SK-N-SH (cell line): ENCODE results near the gene ATOSB. TPM values are rescaled to one million over a fixed set of nuclear protein-coding genes. Genes with fewer than 3 reads are reported as not detected.

ENCODE experiments used
- CTCF ChIA-PET: fragments of 300-600, 350-600 bp; formaldehyde crosslinking; extraction: SDS; loops from one replicate; lab custom pipeline; 2021; lab: Yijun Ruan, JAX
- POLR2A ChIA-PET: fragments of 350-600 bp; sonication (Branson Sonifier 250); formaldehyde crosslinking; extraction: SDS; loops from one replicate; lab custom pipeline; 2020; ENCODE audit warnings: antibody characterized with exemption, inconsistent platforms; lab: Yijun Ruan, JAX
- DNase-seq: peaks from one replicate; pipeline ENCODE4 v3.0.0; 2012
- H2AFZ ChIP-seq: fragments of 200-600 bp; sonication (generic); 2 replicates; pipeline ENCODE4 v1.8.1; 2016; ENCODE audit warnings: antibody characterized with exemption, mild to moderate bottlenecking, low read depth
- H3F3A ChIP-seq: fragments of 200-600 bp; sonication (generic); replicated peaks from 2 replicates; pipeline ENCODE3; 2016; ENCODE audit warnings: antibody characterized with exemption, mild to moderate bottlenecking; ENCODE audit not compliant: insufficient read depth
- H3K27ac ChIP-seq, 2 experiments: fragments of 200-500 bp in 1 of 2; fragments of 200-600 bp in 1 of 2; sonication (Bioruptor generic) in 1 of 2; sonication (generic), shearing (Covaris generic) in 1 of 2; 2 replicates each; pipeline versions ENCODE4 v1.5.1 to v1.6.1; 2014 to 2016; ENCODE audit warnings: low read depth in 2 of 2, inconsistent platforms in 1 of 2, low read length in 1 of 2, mild to moderate bottlenecking in 1 of 2, mixed read lengths in 1 of 2
- H3K27me3 ChIP-seq: fragments of 200-600 bp; sonication (generic), shearing (Covaris generic); 2 replicates; pipeline ENCODE4 v1.6.1; 2016; ENCODE audit warnings: mixed run types; ENCODE audit not compliant: insufficient read depth
- H3K36me3 ChIP-seq, 2 experiments: fragments of 200-500 bp in 1 of 2; fragments of 200-600 bp in 1 of 2; sonication (Bioruptor generic) in 1 of 2; sonication (generic) in 1 of 2; replicated peaks in 1 of 2; 2 replicates each; pipeline versions ENCODE3 to v1.5.1; 2014 to 2016; ENCODE audit warnings: low read length in 1 of 2, mild to moderate bottlenecking in 1 of 2; ENCODE audit not compliant: insufficient read depth in 2 of 2, control insufficient read depth in 1 of 2
- H3K4me1 ChIP-seq, 2 experiments: fragments of 200-500 bp in 1 of 2; fragments of 200-600 bp in 1 of 2; sonication (Bioruptor generic) in 1 of 2; sonication (generic), shearing (Covaris generic) in 1 of 2; 2 replicates each; pipeline versions ENCODE4 v1.5.1 to v1.6.1; 2014 to 2016; ENCODE audit warnings: low read depth in 1 of 2, low read length in 1 of 2, mixed run types in 1 of 2; ENCODE audit not compliant: insufficient read depth in 2 of 2, control insufficient read depth in 1 of 2
- H3K4me2 ChIP-seq: fragments of 200-600 bp; sonication (generic), shearing (Covaris generic); 2 replicates; pipeline ENCODE4 v1.6.1; 2017; ENCODE audit warnings: mixed run types
- H3K4me3 ChIP-seq, 2 experiments: fragments of 200-500 bp in 1 of 2; fragments of 200-600 bp in 1 of 2; sonication (Bioruptor generic) in 1 of 2; sonication (generic), shearing (Covaris generic) in 1 of 2; 2 replicates each; pipeline versions ENCODE4 v1.5.1 to v1.8.1; 2014 to 2016; ENCODE audit warnings: low read depth in 2 of 2, inconsistent platforms in 1 of 2, low read length in 1 of 2, mild to moderate bottlenecking in 1 of 2, mixed read lengths in 1 of 2, moderate library complexity in 1 of 2
- H3K79me2 ChIP-seq: fragments of 200-600 bp; sonication (generic); 2 replicates; pipeline ENCODE4 v1.8.1; 2017; ENCODE audit warnings: mild to moderate bottlenecking; ENCODE audit not compliant: insufficient read depth
- H3K9ac ChIP-seq: fragments of 200-600 bp; sonication (generic); 2 replicates; pipeline ENCODE4 v1.6.1; 2017; ENCODE audit warnings: mixed run types
- H3K9me2 ChIP-seq: fragments of 200-600 bp; sonication (generic); 2 replicates; pipeline ENCODE4 v1.6.1; 2017; ENCODE audit warnings: mixed run types
- H3K9me3 ChIP-seq: fragments of 200-600 bp; sonication (generic); 2 replicates; pipeline ENCODE4 v1.6.1; 2017; ENCODE audit warnings: mixed run types, mild to moderate bottlenecking, moderate library complexity
- H4K20me1 ChIP-seq: fragments of 200-600 bp; sonication (generic); 2 replicates; pipeline ENCODE4 v1.6.1; 2017; ENCODE audit warnings: mild to moderate bottlenecking, mixed run types; ENCODE audit not compliant: insufficient read depth
- EP300 ChIP-seq, 2 experiments: IDR thresholded peaks; 2 replicates each; pipeline versions ENCODE4 v1.4.0 to v1.6.1; 2012; ENCODE audit warnings: borderline replicate concordance in 1 of 2, low read depth in 1 of 2, low read length in 1 of 2
- FOXM1 ChIP-seq: IDR thresholded peaks from 2 replicates; pipeline ENCODE4 v1.4.0; 2012; ENCODE audit warnings: low read depth, mild to moderate bottlenecking
- GATA2 ChIP-seq: sonication (generic); formaldehyde crosslinking; IDR thresholded peaks from 2 replicates; pipeline ENCODE4 v1.5.0; 2020; ENCODE audit warnings: mild to moderate bottlenecking, missing genetic modification reagents
- MEF2A ChIP-seq: IDR thresholded peaks from 2 replicates; pipeline ENCODE4 v1.4.0; 2012; ENCODE audit warnings: low read depth, borderline replicate concordance
- NRF1 ChIP-seq: IDR thresholded peaks from 2 replicates; pipeline ENCODE4 v1.6.1; 2012; ENCODE audit warnings: low read depth, mild to moderate bottlenecking, low read length
- POLR2AphosphoS5 ChIP-seq: IDR thresholded peaks from 2 replicates; pipeline ENCODE4 v1.6.1; 2012; ENCODE audit warnings: low read depth, low read length
- RCOR1 ChIP-seq: fragments of 150-350 bp; IDR thresholded peaks from 2 replicates; pipeline ENCODE4 v1.6.1; 2017; ENCODE audit warnings: antibody characterized with exemption, low read length
- RFX5 ChIP-seq: IDR thresholded peaks from 2 replicates; pipeline ENCODE4 v1.6.1; 2012; ENCODE audit warnings: mild to moderate bottlenecking, improper control_type of control experiment, low read length
- SIN3A ChIP-seq: IDR thresholded peaks from 2 replicates; pipeline ENCODE4 v1.6.1; 2012; ENCODE audit warnings: low read depth, mild to moderate bottlenecking, low read length, moderate library complexity, borderline replicate concordance
- SMC3 ChIP-seq: IDR thresholded peaks from 2 replicates; pipeline ENCODE4 v1.6.1; 2012; ENCODE audit warnings: low read depth, low read length, improper control_type of control experiment
- TAF1 ChIP-seq: IDR thresholded peaks from 2 replicates; pipeline ENCODE4 v1.6.1; 2012; ENCODE audit warnings: low read depth, mild to moderate bottlenecking, low read length, moderate library complexity, borderline replicate concordance
- TCF12 ChIP-seq: IDR thresholded peaks from 2 replicates; pipeline ENCODE4 v1.4.0; 2012
- WGBS: methylation state at CpG from one replicate; pipeline ENCODE4 v1.1.6; 2017; ENCODE audit warnings: low lambda C conversion rate; 5-methylcytosine and 5-hydroxymethylcytosine counted together
- polyA plus RNA-seq, 3 experiments: library from polyadenylated mRNA; depleted of rRNA; stranded (reverse); fragments of >200 nt; gene quantifications; 2 replicates each; pipeline ENCODE4 v1.2.3, GENCODE V29; 2012
- TF ChIP-seq, protein P1 (sequence below): IDR thresholded peaks from 2 replicates; pipeline ENCODE4 v1.4.0; 2012; ENCODE audit warnings: low read depth
- TF ChIP-seq, protein P2 (sequence below): fragments of 150-350 bp; IDR thresholded peaks from 2 replicates; pipeline ENCODE4 v1.6.1; 2016; ENCODE audit warnings: mild to moderate bottlenecking, low read depth, low read length
- TF ChIP-seq, protein P3 (sequence below): IDR thresholded peaks from 2 replicates; pipeline ENCODE4 v1.4.0; 2012; ENCODE audit warnings: low read depth, borderline replicate concordance
- TF ChIP-seq, protein P4 (sequence below): IDR thresholded peaks from 2 replicates; pipeline ENCODE4 v1.4.0; 2012; ENCODE audit warnings: low read depth, borderline replicate concordance

The ATOSB gene
- polyA plus RNA-seq, 1 of the 3 experiments (the other 2 are of a cell fraction): 42.6 TPM

DNA sequence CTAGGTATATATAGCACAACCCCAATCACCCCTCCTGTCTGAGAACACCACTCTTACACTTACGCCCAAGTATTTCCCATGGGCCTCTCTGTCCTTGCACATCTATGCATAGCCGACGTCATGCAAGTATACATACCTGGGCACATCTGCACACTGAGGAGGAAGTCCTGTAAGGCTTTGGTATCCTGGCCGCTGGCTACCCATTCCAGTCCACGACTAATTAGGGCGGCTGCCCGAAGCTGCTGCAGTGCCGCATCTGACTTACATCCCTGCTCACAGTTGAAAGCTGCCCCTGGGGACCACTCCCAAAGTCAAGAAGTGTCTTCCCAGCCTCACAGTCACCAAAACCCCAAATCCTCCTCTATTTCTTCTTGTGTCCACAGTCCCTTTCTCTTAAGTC, 40.9 kb downstream of the ATOSB start:
- no peak for DNase-seq
- WGBS: 97% methylated on average over 8 of the region's 8 CpGs
- Histone ChIP-seq H3F3A (peaks cover 24% of the 10 kb centered on the region), H3K9ac (no peak overlapping the region), H2AFZ (no peak overlapping the region), H3K4me3 (no peak overlapping the region), H3K27ac (no peak overlapping the region), H3K9me2 (no peaks in the 10 kb centered on the region), H4K20me1 (peaks cover 26% of the 10 kb centered on the region), H3K79me2 (peaks cover 50% of the 10 kb centered on the region), H3K4me2 (no peak overlapping the region), H3K9me3 (no peaks in the 10 kb centered on the region), H3K27me3 (no peaks in the 10 kb centered on the region), H3K36me3 (peaks cover 17 to 37% of the 10 kb centered on the region in 2 experiments), H3K4me1 (peaks cover 24 to 30% of the 10 kb centered on the region in 2 experiments)
- CTCF ChIA-PET: no interaction called here
- TF ChIP-seq MEF2A (no peak), GATA2 (CRISPR knock-in tag) (no peak), SIN3A (no peak), TCF12 (no peak), TAF1 (no peak), POLR2AphosphoS5 (no peak), FOXM1 (no peak), NRF1 (no peak), SMC3 (no peak), RFX5 (no peak)
- TF ChIP-seq, protein P1, sequence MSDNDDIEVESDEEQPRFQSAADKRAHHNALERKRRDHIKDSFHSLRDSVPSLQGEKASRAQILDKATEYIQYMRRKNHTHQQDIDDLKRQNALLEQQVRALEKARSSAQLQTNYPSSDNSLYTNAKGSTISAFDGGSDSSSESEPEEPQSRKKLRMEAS: no peak
- TF ChIP-seq, protein P2, sequence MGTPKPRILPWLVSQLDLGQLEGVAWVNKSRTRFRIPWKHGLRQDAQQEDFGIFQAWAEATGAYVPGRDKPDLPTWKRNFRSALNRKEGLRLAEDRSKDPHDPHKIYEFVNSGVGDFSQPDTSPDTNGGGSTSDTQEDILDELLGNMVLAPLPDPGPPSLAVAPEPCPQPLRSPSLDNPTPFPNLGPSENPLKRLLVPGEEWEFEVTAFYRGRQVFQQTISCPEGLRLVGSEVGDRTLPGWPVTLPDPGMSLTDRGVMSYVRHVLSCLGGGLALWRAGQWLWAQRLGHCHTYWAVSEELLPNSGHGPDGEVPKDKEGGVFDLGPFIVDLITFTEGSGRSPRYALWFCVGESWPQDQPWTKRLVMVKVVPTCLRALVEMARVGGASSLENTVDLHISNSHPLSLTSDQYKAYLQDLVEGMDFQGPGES: no peak
- TF ChIP-seq, protein P3, sequence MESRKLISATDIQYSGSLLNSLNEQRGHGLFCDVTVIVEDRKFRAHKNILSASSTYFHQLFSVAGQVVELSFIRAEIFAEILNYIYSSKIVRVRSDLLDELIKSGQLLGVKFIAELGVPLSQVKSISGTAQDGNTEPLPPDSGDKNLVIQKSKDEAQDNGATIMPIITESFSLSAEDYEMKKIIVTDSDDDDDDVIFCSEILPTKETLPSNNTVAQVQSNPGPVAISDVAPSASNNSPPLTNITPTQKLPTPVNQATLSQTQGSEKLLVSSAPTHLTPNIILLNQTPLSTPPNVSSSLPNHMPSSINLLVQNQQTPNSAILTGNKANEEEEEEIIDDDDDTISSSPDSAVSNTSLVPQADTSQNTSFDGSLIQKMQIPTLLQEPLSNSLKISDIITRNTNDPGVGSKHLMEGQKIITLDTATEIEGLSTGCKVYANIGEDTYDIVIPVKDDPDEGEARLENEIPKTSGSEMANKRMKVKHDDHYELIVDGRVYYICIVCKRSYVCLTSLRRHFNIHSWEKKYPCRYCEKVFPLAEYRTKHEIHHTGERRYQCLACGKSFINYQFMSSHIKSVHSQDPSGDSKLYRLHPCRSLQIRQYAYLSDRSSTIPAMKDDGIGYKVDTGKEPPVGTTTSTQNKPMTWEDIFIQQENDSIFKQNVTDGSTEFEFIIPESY: no peak
- POLR2A ChIA-PET: no interaction called here

DNA sequence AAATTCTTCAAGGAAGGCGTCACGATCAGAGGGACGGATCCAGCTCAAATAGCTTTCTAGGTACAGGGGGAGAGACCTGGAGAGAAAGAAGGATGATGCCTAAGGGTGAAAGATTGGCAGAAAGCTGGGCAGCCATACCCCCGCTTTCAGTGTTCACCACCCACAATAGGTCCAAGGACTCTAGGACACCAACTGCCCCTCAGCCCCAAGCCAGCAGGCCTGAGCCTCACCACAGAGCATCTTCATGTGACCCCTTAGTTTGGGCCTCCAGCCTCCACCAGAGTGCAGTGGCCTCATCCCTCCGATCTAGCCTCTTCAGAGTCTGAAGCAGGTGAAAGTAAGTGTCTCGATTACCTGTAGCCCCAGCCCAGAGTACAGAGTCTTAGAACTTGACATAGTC, 41.5 kb downstream of the ATOSB start:
- H3K79me2 ChIP-seq: peaks cover 54% of the 10 kb centered on the region
- no peak overlapping the region for H2AFZ ChIP-seq
- peaks cover 28 to 32% of the 10 kb centered on the region in 2 experiments for H3K4me1 ChIP-seq
- peaks cover 32% of the 10 kb centered on the region for H4K20me1 ChIP-seq
- CTCF ChIA-PET: no interaction called here
- no peak overlapping the region for H3K4me2 ChIP-seq
- no peaks in the 10 kb centered on the region for H3K9me3 ChIP-seq
- POLR2A ChIA-PET: no interaction called here
- no peaks in the 10 kb centered on the region for H3K9me2 ChIP-seq
- no peak overlapping the region for H3K9ac ChIP-seq
- no peak overlapping the region for H3K4me3 ChIP-seq
- DNase-seq: no peak
- no peaks in the 10 kb centered on the region for H3K27me3 ChIP-seq
- H3K27ac ChIP-seq: no peak overlapping the region
- 97% methylated on average over 5 of the region's 6 CpGs for WGBS
- H3F3A ChIP-seq: peaks cover 24% of the 10 kb centered on the region
- H3K36me3 ChIP-seq: peaks cover 17 to 37% of the 10 kb centered on the region in 2 experiments
- TF ChIP-seq SIN3A: no peak
- TF ChIP-seq POLR2AphosphoS5: no peak
- TF ChIP-seq, protein P3: no peak
- no peak for TF ChIP-seq EP300 (IDR thresholded peaks at IDR 0.05; ENCODE audit: borderline replicate concordance in 1 of 2, low read depth in 1 of 2, low read length in 1 of 2)
- no peak for TF ChIP-seq NRF1
- TF ChIP-seq, protein P4, sequence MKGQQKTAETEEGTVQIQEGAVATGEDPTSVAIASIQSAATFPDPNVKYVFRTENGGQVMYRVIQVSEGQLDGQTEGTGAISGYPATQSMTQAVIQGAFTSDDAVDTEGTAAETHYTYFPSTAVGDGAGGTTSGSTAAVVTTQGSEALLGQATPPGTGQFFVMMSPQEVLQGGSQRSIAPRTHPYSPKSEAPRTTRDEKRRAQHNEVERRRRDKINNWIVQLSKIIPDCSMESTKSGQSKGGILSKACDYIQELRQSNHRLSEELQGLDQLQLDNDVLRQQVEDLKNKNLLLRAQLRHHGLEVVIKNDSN: no peak
- no peak for TF ChIP-seq TAF1
- TF ChIP-seq RCOR1: no peak
- TF ChIP-seq, protein P2: no peak
